A549 treated with CORT108297 at 1 μM for 4 hours (cell line): ENCODE measurements around the gene CNOT10. TPM values are rescaled to one million over a fixed set of nuclear protein-coding genes. Genes with fewer than 3 reads are reported as not detected.

ENCODE experiments used
- total RNA-seq: library from RNA; stranded (reverse); fragments of 200-300 nt; extraction: Qiagen RNA extraction; gene quantifications from 5 replicates; pipeline ENCODE4 v1.2.3, GENCODE V29; 2022

CNOT10 gene
- total RNA-seq, result 26.4 to 35.6 TPM (median 31.8 TPM) in 5 replicates

GRCh38 chr3:32684800-32685542, at the start of gene CNOT10:
Gene CNOT10 (plus strand): TSS chr3:32685188. CDS start chr3:32685461, 273 bp downstream.

GRCh38 chr3:32817558-32818228, 132.7 kb downstream of the CNOT10 start, which contains the start of gene TRIM71:
Gene TRIM71 (plus strand): TSS chr3:32817997. CDS start chr3:32818081, 84 bp downstream.

Other genes with a start within 250 kb of the CNOT10 start
- gene CMTM6, start 182.3 kb upstream of the CNOT10 start, total RNA-seq, result 36.4 to 45.0 TPM (median 40.3 TPM) in 5 replicates
- 35.5 to 45.2 TPM (median 38.4 TPM) in 5 replicates for gene DYNC1LI1, start 114.3 kb upstream of the CNOT10 start, total RNA-seq
- not detected in 5 replicates for gene TRIM71, start 132.8 kb downstream of the CNOT10 start, total RNA-seq